IMR-90 (cell line): ENCODE results near the gene CD244. TPM values are rescaled to one million over a fixed set of nuclear protein-coding genes. Genes with fewer than 3 reads are reported as not detected.

Experiments used
- ATAC-seq: fragments of 200-7000 bp; cut with Tn5 transposase; 2 replicates; pipeline ENCODE4 v1.9.1; 2020; ENCODE audit warnings: low read depth, mild to moderate bottlenecking, moderate library complexity
- BruUV-seq: library from RNA; stranded (reverse); fragments of 400-500 nt; replicated peaks from 2 replicates; lab custom pipeline; 2021; lab: Mats Ljungman, UMichigan
- CTCF ChIA-PET: fragments of 300-600 bp; formaldehyde crosslinking; extraction: SDS; loops from one replicate; lab custom pipeline; 2021; ENCODE audit warnings: antibody characterized with exemption; lab: Yijun Ruan, JAX
- POLR2A ChIA-PET: fragments of 300-600 bp; sonication (Branson Sonifier 250); formaldehyde crosslinking; loops from one replicate; lab custom pipeline; 2022; ENCODE audit warnings: antibody characterized with exemption; ENCODE audit not compliant: unreplicated experiment; lab: Charles Lee
- DNase-seq: peaks from one replicate; pipeline ENCODE4 v3.0.0; 2013
- H2AFZ ChIP-seq: replicated peaks from 2 replicates; pipeline ENCODE3; 2013; ENCODE audit warnings: low read length, mild to moderate bottlenecking; ENCODE audit not compliant: poor library complexity
- H2AK5ac ChIP-seq: 2 replicates; pipeline ENCODE4 v1.6.1; 2013; ENCODE audit warnings: low read depth, low read length, inconsistent platforms
- H2AK9ac ChIP-seq: replicated peaks from 2 replicates; pipeline ENCODE3; 2013; ENCODE audit warnings: mild to moderate bottlenecking, low read depth, low read length, moderate library complexity; ENCODE audit not compliant: poor library complexity
- H2BK120ac ChIP-seq: 2 replicates; pipeline ENCODE4 v1.6.1; 2013; ENCODE audit warnings: low read depth, low read length, inconsistent platforms
- H2BK15ac ChIP-seq: 3 replicates; pipeline ENCODE4 v1.6.1; 2013; ENCODE audit warnings: low read depth, low read length, inconsistent platforms
- H2BK20ac ChIP-seq: 2 replicates; pipeline ENCODE4 v1.6.1; 2013; ENCODE audit warnings: low read depth, mild to moderate bottlenecking, inconsistent platforms, low read length, moderate library complexity
- H2BK5ac ChIP-seq: 2 replicates; pipeline ENCODE4 v1.6.1; 2013; ENCODE audit warnings: mild to moderate bottlenecking, low read depth, low read length, inconsistent platforms; ENCODE audit not compliant: poor library complexity, severe bottlenecking
- H3K14ac ChIP-seq: replicated peaks from 2 replicates; pipeline ENCODE4 v1.6.1; 2013; ENCODE audit warnings: low read depth, low read length, inconsistent platforms
- H3K18ac ChIP-seq: 2 replicates; pipeline ENCODE4 v1.6.1; 2013; ENCODE audit warnings: low read depth, low read length, control low read depth
- H3K23ac ChIP-seq: 2 replicates; pipeline ENCODE4 v1.6.1; 2013; ENCODE audit warnings: low read depth, low read length, inconsistent platforms
- H3K27ac ChIP-seq: 2 replicates; pipeline ENCODE4 v1.5.1; 2013; ENCODE audit warnings: mild to moderate bottlenecking, control low read depth, low read length; ENCODE audit not compliant: insufficient read depth
- H3K27me3 ChIP-seq: 2 replicates; pipeline ENCODE4 v1.6.1; 2013; ENCODE audit warnings: low read length; ENCODE audit not compliant: control insufficient read depth, insufficient read depth
- H3K36me3 ChIP-seq: 2 replicates; pipeline ENCODE4 v1.6.1; 2013; ENCODE audit warnings: low read length, mixed read lengths; ENCODE audit not compliant: control insufficient read depth, insufficient read depth
- H3K4ac ChIP-seq: 2 replicates; pipeline ENCODE4 v1.6.1; 2013; ENCODE audit warnings: low read depth, low read length, inconsistent platforms
- H3K4me1 ChIP-seq: 2 replicates; pipeline ENCODE4 v1.6.1; 2013; ENCODE audit warnings: low read length, mixed read lengths; ENCODE audit not compliant: control insufficient read depth, insufficient read depth
- H3K4me2 ChIP-seq: 2 replicates; pipeline ENCODE4 v1.6.1; 2013; ENCODE audit warnings: low read depth, mild to moderate bottlenecking, control low read depth, low read length, moderate library complexity
- H3K4me3 ChIP-seq: 2 replicates; pipeline ENCODE4 v1.5.1; 2013; ENCODE audit warnings: low read depth, mild to moderate bottlenecking, control low read depth, low read length, moderate library complexity; ENCODE audit not compliant: insufficient read depth
- H3K56ac ChIP-seq: 2 replicates; pipeline ENCODE4 v1.6.1; 2013; ENCODE audit warnings: low read length, inconsistent platforms; ENCODE audit not compliant: insufficient read depth; ENCODE audit errors: extremely low read depth
- H3K79me1 ChIP-seq, 2 experiments: 2 replicates each; pipeline ENCODE4 v1.6.1; 2013; ENCODE audit warnings: low read length in 2 of 2, inconsistent platforms in 1 of 2, low read depth in 1 of 2
- H3K9ac ChIP-seq: 2 replicates; pipeline ENCODE4 v1.6.1; 2013; ENCODE audit warnings: low read depth, low read length, control low read depth
- H3K9me1 ChIP-seq: 2 replicates; pipeline ENCODE4 v1.6.1; 2013; ENCODE audit warnings: low read length, inconsistent platforms; ENCODE audit not compliant: insufficient read depth
- H3K9me3 ChIP-seq: 2 replicates; pipeline ENCODE4 v1.6.1; 2013; ENCODE audit warnings: low read length; ENCODE audit not compliant: control insufficient read depth, insufficient read depth
- H4K20me1 ChIP-seq: 2 replicates; pipeline ENCODE4 v1.6.1; 2013; ENCODE audit warnings: low read length, inconsistent platforms; ENCODE audit not compliant: insufficient read depth
- H4K5ac ChIP-seq: 2 replicates; pipeline ENCODE4 v1.6.1; 2013; ENCODE audit warnings: mild to moderate bottlenecking, low read depth, low read length, control low read depth
- H4K8ac ChIP-seq, 2 experiments: 2 replicates each; pipeline ENCODE4 v1.6.1; 2013; ENCODE audit warnings: low read depth in 2 of 2, low read length in 2 of 2, control low read depth in 1 of 2, inconsistent platforms in 1 of 2
- H4K91ac ChIP-seq: 2 replicates; pipeline ENCODE4 v1.6.1; 2013; ENCODE audit warnings: low read depth, low read length, inconsistent platforms; ENCODE audit not compliant: insufficient read depth
- BHLHE40 ChIP-seq: fragments of 150-350 bp; IDR thresholded peaks from 2 replicates; pipeline ENCODE4 v1.6.1; 2016; ENCODE audit warnings: mild to moderate bottlenecking, low read depth, low read length
- CEBPB ChIP-seq: IDR thresholded peaks from 2 replicates; pipeline ENCODE4 v1.6.1; 2012; ENCODE audit warnings: low read depth, low read length, improper control_type of control experiment
- CHD1 ChIP-seq: IDR thresholded peaks from 2 replicates; pipeline ENCODE4 v1.6.1; 2012; ENCODE audit warnings: low read depth, low read length, improper control_type of control experiment
- FOS ChIP-seq: fragments of 150-350 bp; IDR thresholded peaks from 2 replicates; pipeline ENCODE4 v1.6.1; 2016; ENCODE audit warnings: low read depth, low read length
- MAFK ChIP-seq: IDR thresholded peaks from 2 replicates; pipeline ENCODE4 v1.6.1; 2012; ENCODE audit warnings: low read depth, low read length, improper control_type of control experiment
- MAZ ChIP-seq: IDR thresholded peaks from 2 replicates; pipeline ENCODE4 v1.6.1; 2012; ENCODE audit warnings: low read depth, mild to moderate bottlenecking, low read length, improper control_type of control experiment, moderate library complexity, borderline replicate concordance
- MXI1 ChIP-seq: IDR thresholded peaks from 2 replicates; pipeline ENCODE4 v1.6.1; 2012; ENCODE audit warnings: low read depth, mild to moderate bottlenecking, low read length, moderate library complexity, borderline replicate concordance
- NFE2L2 ChIP-seq: fragments of 150-350 bp; IDR thresholded peaks from 2 replicates; pipeline ENCODE4 v1.6.1; 2016; ENCODE audit warnings: low read depth, mild to moderate bottlenecking, low read length
- POLR2A ChIP-seq: IDR thresholded peaks from 2 replicates; pipeline ENCODE4 v1.6.1; 2012; ENCODE audit warnings: mild to moderate bottlenecking, low read depth, low read length
- RAD21 ChIP-seq: IDR thresholded peaks from 2 replicates; pipeline ENCODE4 v1.6.1; 2012; ENCODE audit warnings: low read length, improper control_type of control experiment
- SMC3 ChIP-seq: fragments of 150-350 bp; IDR thresholded peaks from 2 replicates; pipeline ENCODE4 v1.6.1; 2016; ENCODE audit warnings: low read depth, mild to moderate bottlenecking, antibody characterized with exemption, low read length, moderate library complexity
- WGBS, 2 experiments: methylation state at CpG; one replicate each; pipeline versions ENCODE4 v1.1.5 to v1.1.7; 2013; ENCODE audit warnings: missing lambda C conversion rate in 2 of 2; ENCODE audit not compliant: insufficient read length in 1 of 2; ENCODE audit errors: extremely low coverage in 2 of 2; 5-methylcytosine and 5-hydroxymethylcytosine counted together
- dilution Hi-C: fragments of 300-500 bp; cut with HindIII; formaldehyde crosslinking; loops from one replicate; pipeline ENCODE4 v1.14.3; 2018; ENCODE audit warnings: low sequenced_read_pairs; ENCODE audit not compliant: unreplicated experiment
- in situ Hi-C: fragments of 300-500 bp; cut with MboI; formaldehyde crosslinking; loops from 3 replicates; pipeline ENCODE4 v1.14.3; 2019; ENCODE audit warnings: low sequenced_read_pairs, inconsistent platforms, mixed read lengths
- intact Hi-C: fragments of 100-400 bp; cut with micrococcal nuclease; formaldehyde crosslinking; loops from 2 replicates; pipeline ENCODE4 v1.10.0; 2022
- polyA plus RNA-seq, 3 experiments: library from polyadenylated mRNA; depleted of rRNA; stranded (reverse); fragments of >200 nt; gene quantifications; 2 replicates each; pipeline ENCODE4 v1.2.3, GENCODE V29; 2012; ENCODE audit warnings: low replicate concordance in 1 of 3
- total RNA-seq: library from RNA; depleted of rRNA; stranded (reverse); fragments of >200 nt; gene quantifications from 2 replicates; pipeline ENCODE4 v1.2.3, GENCODE V29; 2012
- TF ChIP-seq, protein P1 (sequence below): fragments of 150-350 bp; IDR thresholded peaks from 2 replicates; pipeline ENCODE4 v1.6.1; 2017; ENCODE audit warnings: mild to moderate bottlenecking, antibody characterized with exemption, low read length, low read depth
- TF ChIP-seq, protein P2 (sequence below): fragments of 150-350 bp; IDR thresholded peaks from 2 replicates; pipeline ENCODE4 v1.6.1; 2016; ENCODE audit warnings: low read depth, mild to moderate bottlenecking, low read length, moderate library complexity, borderline replicate concordance
- TF ChIP-seq, protein P3 (sequence below): conservative IDR thresholded peaks from 2 replicates; pipeline ENCODE4 v1.5.1; 2012; ENCODE audit warnings: mild to moderate bottlenecking, low read depth, low read length, improper control_type of control experiment

The CD244 gene
- total and polyA plus RNA-seq, 2 of the 4 experiments (the other 2 are of a cell fraction) = not detected

DNA sequence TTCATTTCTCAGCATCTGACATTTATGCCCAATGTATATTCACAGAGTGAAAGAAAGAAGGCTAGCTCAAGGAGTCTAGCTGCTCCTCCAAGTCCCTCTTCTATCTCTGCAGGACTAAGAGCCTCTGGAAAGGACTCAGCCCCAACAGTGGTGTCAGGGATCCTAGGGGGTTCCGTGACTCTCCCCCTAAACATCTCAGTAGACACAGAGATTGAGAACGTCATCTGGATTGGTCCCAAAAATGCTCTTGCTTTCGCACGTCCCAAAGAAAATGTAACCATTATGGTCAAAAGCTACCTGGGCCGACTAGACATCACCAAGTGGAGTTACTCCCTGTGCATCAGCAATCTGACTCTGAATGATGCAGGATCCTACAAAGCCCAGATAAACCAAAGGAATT, 63.0 kb downstream of the CD244 start:
- in situ Hi-C loops = no loop called here
- TF ChIP-seq, protein P1, sequence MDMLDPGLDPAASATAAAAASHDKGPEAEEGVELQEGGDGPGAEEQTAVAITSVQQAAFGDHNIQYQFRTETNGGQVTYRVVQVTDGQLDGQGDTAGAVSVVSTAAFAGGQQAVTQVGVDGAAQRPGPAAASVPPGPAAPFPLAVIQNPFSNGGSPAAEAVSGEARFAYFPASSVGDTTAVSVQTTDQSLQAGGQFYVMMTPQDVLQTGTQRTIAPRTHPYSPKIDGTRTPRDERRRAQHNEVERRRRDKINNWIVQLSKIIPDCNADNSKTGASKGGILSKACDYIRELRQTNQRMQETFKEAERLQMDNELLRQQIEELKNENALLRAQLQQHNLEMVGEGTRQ = no peak
- TF ChIP-seq POLR2A = no peak
- TF ChIP-seq MXI1 = no peak
- no peak for TF ChIP-seq MAFK
- TF ChIP-seq, protein P2, sequence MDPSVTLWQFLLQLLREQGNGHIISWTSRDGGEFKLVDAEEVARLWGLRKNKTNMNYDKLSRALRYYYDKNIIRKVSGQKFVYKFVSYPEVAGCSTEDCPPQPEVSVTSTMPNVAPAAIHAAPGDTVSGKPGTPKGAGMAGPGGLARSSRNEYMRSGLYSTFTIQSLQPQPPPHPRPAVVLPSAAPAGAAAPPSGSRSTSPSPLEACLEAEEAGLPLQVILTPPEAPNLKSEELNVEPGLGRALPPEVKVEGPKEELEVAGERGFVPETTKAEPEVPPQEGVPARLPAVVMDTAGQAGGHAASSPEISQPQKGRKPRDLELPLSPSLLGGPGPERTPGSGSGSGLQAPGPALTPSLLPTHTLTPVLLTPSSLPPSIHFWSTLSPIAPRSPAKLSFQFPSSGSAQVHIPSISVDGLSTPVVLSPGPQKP = no peak
- TF ChIP-seq BHLHE40 = no peak
- TF ChIP-seq RAD21 = no peak
- TF ChIP-seq, protein P3, sequence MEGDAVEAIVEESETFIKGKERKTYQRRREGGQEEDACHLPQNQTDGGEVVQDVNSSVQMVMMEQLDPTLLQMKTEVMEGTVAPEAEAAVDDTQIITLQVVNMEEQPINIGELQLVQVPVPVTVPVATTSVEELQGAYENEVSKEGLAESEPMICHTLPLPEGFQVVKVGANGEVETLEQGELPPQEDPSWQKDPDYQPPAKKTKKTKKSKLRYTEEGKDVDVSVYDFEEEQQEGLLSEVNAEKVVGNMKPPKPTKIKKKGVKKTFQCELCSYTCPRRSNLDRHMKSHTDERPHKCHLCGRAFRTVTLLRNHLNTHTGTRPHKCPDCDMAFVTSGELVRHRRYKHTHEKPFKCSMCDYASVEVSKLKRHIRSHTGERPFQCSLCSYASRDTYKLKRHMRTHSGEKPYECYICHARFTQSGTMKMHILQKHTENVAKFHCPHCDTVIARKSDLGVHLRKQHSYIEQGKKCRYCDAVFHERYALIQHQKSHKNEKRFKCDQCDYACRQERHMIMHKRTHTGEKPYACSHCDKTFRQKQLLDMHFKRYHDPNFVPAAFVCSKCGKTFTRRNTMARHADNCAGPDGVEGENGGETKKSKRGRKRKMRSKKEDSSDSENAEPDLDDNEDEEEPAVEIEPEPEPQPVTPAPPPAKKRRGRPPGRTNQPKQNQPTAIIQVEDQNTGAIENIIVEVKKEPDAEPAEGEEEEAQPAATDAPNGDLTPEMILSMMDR = no peak
- no peak for TF ChIP-seq NFE2L2
- TF ChIP-seq CHD1 = no peak
- no peak for TF ChIP-seq FOS
- TF ChIP-seq SMC3 = no peak
- TF ChIP-seq MAZ = no peak
- TF ChIP-seq CEBPB = no peak

More for the DNA sequence above, 63.0 kb downstream of the CD244 start:
- H4K8ac ChIP-seq = no peak overlapping the region
- no peaks in the 10 kb centered on the region for H3K79me1 ChIP-seq
- intact Hi-C loops = no loop called here
- H2AK9ac ChIP-seq = no peak overlapping the region
- ChIA-PET CTCF (no interaction called here), POLR2A (no interaction called here)
- no peak overlapping the region for H3K23ac ChIP-seq
- no peak overlapping the region for H3K4me2 ChIP-seq
- no peak overlapping the region for H4K91ac ChIP-seq
- H2AFZ ChIP-seq = no peak overlapping the region
- no peaks in the 10 kb centered on the region for H3K27me3 ChIP-seq
- no peak overlapping the region for H4K5ac ChIP-seq
- no peak overlapping the region for H3K14ac ChIP-seq
- H3K56ac ChIP-seq = no peak overlapping the region
- no peaks in the 10 kb centered on the region for H3K9me1 ChIP-seq
- H3K4me1 ChIP-seq = no peaks in the 10 kb centered on the region
- BruUV-seq = no TSS peak
- H4K20me1 ChIP-seq = no peaks in the 10 kb centered on the region
- H3K36me3 ChIP-seq = no peaks in the 10 kb centered on the region
- H2AK5ac ChIP-seq = no peak overlapping the region
- H2BK5ac ChIP-seq = no peak overlapping the region
- ATAC-seq = no peak
- no peak overlapping the region for H3K27ac ChIP-seq
- no peak overlapping the region for H3K4me3 ChIP-seq
- DNase-seq = no peak
- no peak overlapping the region for H3K9ac ChIP-seq
- dilution Hi-C loops = no loop called here
- H3K18ac ChIP-seq = no peak overlapping the region
- H2BK20ac ChIP-seq = no peak overlapping the region
- no peak overlapping the region for H2BK15ac ChIP-seq
- no peak overlapping the region for H3K4ac ChIP-seq
- H3K9me3 ChIP-seq = no peaks in the 10 kb centered on the region
- 67% methylated on average over 1 of the region's 5 CpGs; no CpG with 5 or more reads in 1 of the 2 experiments for WGBS, 2 experiments
- H2BK120ac ChIP-seq = no peak overlapping the region
